Body of pancreas (tissue), 4 donors: ENCODE measurements around the gene TMEM204.

ENCODE experiments used
- CTCF ChIP-seq, 7 experiments: fragments of 450-650 bp in 4 of 7; fragments of 200-600 bp in 3 of 7; sonication (generic) in 3 of 7; IDR thresholded peaks; one replicate each; pipeline ENCODE4 v1.5.1; 2016 to 2019; ENCODE audit warnings: antibody characterized with exemption in 7 of 7
- POLR2A ChIP-seq, 3 donors: fragments of 450-650 bp; IDR thresholded peaks; one replicate each; pipeline ENCODE4 v1.6.1; 2016; ENCODE audit warnings: antibody characterized with exemption in 3 of 3, mild to moderate bottlenecking in 2 of 3

GRCh38 chr16:1548233-1548632 is 14.8 kb downstream of the TMEM204 start:
- TF ChIP-seq CTCF (IDR thresholded peaks at IDR 0.05): no peak
- no peak for TF ChIP-seq POLR2A (IDR thresholded peaks at IDR 0.05)
